Measurements from ENCODE around the gene GOLGA1.

GOLGA1 gene

GRCh38 chr9:124881138-124881743, 59.6 kb downstream of the GOLGA1 start:
- no peak for DNase-seq

GRCh38 chr9:124880501-124880900, 60.4 kb downstream of the GOLGA1 start:
- DNase-seq, result no peak

GRCh38 chr9:124879226-124879625, 61.7 kb downstream of the GOLGA1 start:
- no peak for DNase-seq

GRCh38 chr9:124878518-124878917, 62.4 kb downstream of the GOLGA1 start:
- no peak for DNase-seq

GRCh38 chr9:124878021-124878420, 62.9 kb downstream of the GOLGA1 start:
- DNase-seq, result no peak

GRCh38 chr9:124877021-124877782, 63.7 kb downstream of the GOLGA1 start:
- DNase-seq, result no peak

GRCh38 chr9:124875501-124875900, 65.4 kb downstream of the GOLGA1 start:
- DNase-seq, result no peak

- DNase-seq, result no peak
Measured at GRCh38 chr9:124873664-124874063, 67.2 kb downstream of the GOLGA1 start.

GRCh38 chr9:124871156-124871561, 69.7 kb downstream of the GOLGA1 start:
- DNase-seq, result no peak

- DNase-seq, result no peak
Measured at GRCh38 chr9:124870723-124871122, 70.2 kb downstream of the GOLGA1 start.

GRCh38 chr9:124869986-124870560, 70.8 kb downstream of the GOLGA1 start:
- DNase-seq, result peak; percentile 88

GRCh38 chr9:124869466-124869985, 71.4 kb downstream of the GOLGA1 start:
- peak; percentile 43 for DNase-seq

- DNase-seq, result peak; percentile 93
Measured at GRCh38 chr9:124868511-124869465, 72.1 kb downstream of the GOLGA1 start.

- DNase-seq, result no peak
Measured at GRCh38 chr9:124863371-124863871, 77.5 kb downstream of the GOLGA1 start.

- peak; percentile 96 for DNase-seq
Measured at GRCh38 chr9:124861342-124862229, 79.3 kb downstream of the GOLGA1 start, which contains the start of the genes ARPC5L and RPL35. TSS of gene ARPC5L (plus strand) at chr9:124862130. CDS start at chr9:124869291, 7,161 bp downstream. TSS of gene RPL35 (minus strand) at chr9:124861957. CDS start at chr9:124861912, 45 bp downstream.

GRCh38 chr9:124860582-124861341, 80.1 kb downstream of the GOLGA1 start:
- DNase-seq, result no peak

- no peak for DNase-seq
Measured at GRCh38 chr9:124859803-124860581, 80.9 kb downstream of the GOLGA1 start.

- no peak for DNase-seq
Measured at GRCh38 chr9:124858330-124859046, 82.4 kb downstream of the GOLGA1 start.
